Activated CD4-positive, alpha-beta T cell treated with anti-CD3 and anti-CD28 coated beads, Interleukin-2, amount 50 U/mL, for 16 hours (primary cell): Measurements from ENCODE around the gene SCAF4.
A peak's percentile ranks its signal among the peaks of the same experiment; 100 is the strongest.

ENCODE experiments used
- DNase-seq: peaks from one replicate; pipeline ENCODE4 v3.0.0-alpha.2; 2020

The SCAF4 gene

DNA sequence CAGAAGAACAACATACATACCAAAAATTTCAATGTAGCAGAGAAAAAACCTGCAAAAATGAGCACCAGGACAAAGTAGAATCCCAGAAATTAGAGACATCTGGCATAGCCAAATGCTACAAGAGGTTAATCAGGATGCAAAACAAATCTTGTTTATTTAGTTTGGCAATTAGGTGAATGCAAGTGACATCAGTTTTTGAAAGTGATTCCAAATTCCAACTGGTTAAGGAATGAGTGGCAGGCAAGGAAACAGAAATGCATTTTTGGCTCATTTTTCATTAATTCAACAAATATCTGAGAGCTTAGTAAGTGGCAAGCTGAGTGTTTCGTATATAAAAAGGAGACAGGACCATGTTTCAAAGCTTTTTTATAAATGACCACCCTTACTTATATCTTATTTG is 21.3 kb downstream of the SCAF4 start:
- DNase-seq, result no peak

DNA sequence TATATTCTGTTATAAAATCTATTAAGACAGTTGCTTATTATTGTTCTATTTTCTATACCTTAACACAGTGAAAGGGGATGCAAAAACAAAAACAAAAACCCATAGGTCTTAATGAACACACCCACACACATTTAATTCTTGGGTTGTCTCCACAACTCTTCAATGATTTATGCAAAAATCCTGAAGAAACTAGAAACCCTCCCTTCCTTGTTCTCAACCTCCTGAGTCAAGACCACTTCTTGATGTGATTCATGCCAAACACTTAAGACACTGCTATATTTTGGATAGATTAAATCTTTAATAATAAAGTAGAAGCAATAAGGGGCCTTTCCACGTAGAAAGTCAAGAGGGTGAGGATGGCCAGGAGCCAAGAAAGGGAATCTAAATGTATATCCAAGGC is 23.4 kb downstream of the SCAF4 start:
- DNase-seq, result no peak

DNA sequence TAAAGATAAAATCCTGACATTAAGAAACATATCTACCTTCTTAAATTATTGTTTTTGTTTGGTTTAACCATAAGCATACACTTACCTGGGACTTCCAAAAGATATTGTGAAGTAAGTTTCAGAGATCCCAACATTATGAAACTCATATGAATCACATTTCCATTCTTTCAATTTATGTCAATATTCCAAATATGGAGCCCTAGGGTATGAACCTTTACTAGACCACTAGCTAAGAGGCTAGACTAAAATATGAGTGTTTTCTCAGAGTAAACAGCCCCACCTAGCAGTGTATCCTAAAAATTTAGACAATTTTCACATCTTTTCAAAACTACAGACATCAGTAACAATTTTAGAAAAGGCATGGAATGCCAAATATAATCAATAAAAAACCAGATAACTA is 24.4 kb downstream of the SCAF4 start:
- DNase-seq, result no peak

DNA sequence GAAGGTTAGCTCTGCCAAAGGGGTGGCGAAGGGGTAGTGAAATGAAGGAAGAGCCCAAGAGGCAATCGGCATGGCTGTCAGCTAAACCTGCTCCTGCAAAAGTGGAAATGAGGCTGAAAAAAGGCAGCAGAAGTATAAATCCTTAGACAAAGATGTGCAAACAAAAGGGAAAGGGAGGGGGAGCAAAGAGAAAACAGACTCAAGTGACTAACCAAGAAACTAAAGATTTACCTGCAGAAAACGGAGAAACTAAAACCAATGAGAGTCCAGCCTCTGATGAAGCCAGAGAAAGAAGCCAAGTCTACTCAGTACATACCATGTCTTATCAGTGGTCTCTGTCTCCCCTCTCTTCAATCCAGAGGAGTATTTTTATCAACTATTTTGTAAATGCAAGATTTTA is 25.4 kb downstream of the SCAF4 start:
- DNase-seq, result no peak

DNA sequence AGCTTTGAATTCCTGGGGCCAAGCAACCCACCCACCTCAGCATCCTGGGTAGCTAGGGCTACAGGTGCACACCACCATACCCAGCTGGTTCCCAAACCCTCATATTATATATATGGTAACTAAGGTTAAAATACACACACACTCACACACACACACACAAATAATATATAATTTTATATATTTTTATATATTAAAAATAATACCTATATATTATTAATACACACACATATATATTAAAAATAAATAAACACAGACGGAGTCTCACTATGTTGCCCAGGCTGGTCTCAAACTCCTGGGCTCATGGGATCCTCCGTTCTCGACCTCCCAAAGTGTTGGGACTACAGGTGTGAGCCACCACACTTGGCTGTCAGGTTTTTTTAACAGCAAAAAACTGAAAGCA is 31.9 kb downstream of the SCAF4 start:
- no peak for DNase-seq

DNA sequence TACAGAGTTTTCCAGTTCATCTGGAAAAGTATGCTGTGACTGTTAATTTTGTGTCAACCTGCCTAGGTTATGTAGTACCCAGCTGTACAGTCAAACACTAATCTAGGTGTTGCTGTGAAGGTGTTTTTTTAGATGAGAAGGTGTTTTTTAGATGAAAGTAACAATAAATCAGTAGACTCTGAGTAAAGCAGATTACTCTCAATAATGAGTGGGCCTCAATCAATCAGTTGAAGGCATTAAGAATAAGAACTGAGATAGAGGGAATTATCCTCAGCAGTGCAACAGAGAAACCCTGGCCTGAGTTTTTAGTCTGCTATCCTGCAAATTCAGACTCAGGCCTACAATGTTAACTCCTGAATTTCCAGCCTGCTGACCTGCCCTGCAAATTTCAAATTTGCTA is 33.5 kb downstream of the SCAF4 start:
- DNase-seq, result no peak

DNA sequence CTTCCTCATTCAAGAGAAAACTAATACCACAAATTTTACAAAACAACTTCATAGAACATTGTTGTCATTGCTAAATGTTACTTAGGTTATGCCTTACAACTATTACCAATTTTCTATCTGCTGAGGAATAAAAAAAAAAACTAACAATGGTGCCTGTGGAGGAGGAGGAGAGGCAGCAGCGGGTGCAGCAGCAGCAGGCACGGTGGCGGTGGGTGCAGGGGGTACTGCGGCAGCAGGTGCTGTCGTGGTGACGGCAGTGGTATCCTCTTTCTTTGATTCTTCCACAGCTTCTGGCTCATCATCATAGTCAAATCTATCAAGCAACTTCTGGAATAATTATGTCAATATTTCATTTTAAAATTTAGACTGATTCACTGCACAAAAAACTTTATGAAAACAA is 35.5 kb downstream of the SCAF4 start:
- no peak for DNase-seq

DNA sequence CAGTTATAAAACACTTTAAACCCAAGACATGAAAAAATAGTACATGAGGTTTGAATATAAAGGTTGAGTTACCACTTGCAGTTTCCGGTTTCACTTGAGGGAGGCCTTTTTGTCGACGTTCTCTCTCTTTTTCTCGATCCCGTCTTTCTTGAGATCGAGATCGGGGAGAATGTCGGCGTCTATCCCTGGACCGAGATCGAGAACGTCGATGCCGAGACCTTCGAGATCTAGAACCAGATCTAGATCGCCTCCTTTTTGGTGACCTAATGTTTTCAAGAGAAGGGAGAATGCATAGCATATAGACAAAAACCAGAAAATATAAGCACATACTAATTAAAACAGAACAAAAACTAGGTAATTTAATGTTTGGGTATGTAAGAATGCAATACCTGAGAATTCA is 38.7 kb downstream of the SCAF4 start:
- DNase-seq, result no peak

DNA sequence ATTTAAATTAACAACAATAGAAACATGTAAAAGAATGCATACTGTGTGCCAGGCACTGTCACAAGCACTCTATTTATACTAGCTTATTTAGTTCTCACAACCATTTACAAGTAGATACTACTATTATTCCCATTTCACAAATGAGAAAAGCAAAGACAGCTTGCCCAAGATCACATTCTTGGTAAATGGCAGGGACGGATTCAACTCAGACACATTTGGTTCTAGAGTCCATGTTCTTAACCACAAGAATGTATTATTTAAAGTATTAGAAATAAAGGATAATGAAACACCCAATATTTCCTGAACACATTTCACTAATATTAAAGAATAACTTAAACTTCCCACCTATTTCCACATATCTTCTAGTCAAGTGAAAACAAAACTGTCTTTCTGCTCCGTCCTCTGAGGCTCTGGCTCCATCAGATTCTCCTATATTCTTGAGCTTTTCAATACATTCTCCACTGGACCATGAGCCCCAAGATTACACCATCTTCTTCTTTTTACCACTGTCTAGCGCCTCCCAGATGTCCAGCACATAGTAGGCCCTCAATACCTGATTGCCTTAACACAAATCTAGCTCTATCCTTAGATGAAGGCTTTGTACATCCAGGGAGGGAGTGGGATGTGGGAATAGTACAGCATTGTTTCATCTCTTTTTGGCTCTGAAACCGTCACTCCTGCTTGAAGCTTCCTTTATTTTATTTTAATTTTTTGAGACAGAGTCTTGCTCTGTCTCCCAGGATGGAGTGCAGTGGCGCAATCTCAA is 43.1 kb downstream of the SCAF4 start:
- DNase-seq, result no peak

DNA sequence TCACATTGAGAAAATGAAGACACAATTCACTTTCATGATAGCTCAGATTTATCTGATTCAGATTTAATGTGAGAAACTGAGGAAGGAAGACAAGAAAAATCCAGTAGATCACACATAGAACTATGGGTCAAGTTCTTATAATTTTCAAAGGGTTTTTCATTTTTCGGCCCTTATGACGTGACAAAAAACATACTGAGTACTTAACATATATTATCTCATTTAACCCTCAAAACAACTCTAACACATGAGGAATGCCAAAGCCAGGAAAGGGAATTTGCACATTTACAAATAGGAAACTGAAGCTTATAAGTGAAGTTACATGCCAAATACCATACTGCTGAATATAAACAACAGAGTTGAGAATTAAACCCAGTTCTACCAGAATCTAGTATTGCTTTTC is 44.8 kb downstream of the SCAF4 start:
- DNase-seq, result no peak

DNA sequence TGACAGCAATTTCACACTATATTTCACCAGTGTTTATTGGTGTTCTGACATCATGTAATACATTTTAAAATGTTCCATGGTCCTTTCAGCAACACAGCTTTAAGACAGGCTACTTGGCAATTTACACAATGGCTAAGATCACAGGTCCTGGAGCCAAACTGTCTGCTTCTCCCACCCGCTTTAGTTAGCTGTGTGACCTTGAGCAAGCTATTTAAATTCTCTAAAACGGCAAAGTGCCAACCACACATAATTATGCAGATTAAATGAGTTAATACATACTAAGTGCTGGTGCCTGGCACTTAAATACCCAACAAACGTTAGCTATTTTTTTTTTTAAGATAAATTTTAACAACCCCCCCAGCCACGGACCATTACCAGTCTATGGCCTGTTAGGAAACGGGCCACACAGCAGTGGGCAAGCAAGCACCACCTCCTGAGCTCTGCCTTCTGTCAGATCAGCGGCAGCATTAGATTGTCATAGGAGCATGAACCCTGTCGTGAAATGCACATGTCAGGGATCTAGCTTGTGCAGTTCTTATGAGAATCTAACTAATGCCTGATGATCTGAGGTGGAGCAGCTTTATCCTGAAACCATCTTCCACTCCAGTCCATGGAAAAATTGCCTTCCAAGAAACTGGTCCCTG is 45.5 kb downstream of the SCAF4 start:
- DNase-seq, result no peak

DNA sequence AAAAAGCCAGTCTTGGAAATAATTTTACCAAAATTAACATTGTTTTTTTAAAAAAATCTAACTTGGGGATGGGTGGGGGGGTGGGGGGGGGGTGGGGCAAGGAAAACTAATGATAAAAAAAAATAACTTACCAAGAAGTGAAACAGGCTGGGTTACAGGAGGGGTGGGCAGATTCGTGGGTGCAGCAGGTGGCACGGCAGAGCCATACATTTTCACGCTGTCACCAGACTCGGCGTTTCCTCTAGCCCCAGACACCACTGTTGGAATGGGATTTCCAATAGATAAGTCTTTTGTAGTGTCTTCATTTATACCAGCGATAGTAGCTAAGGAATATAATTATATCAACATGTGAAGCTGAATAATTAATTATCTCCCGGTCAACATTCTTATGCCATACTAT is 47.0 kb downstream of the SCAF4 start:
- no peak for DNase-seq

DNA sequence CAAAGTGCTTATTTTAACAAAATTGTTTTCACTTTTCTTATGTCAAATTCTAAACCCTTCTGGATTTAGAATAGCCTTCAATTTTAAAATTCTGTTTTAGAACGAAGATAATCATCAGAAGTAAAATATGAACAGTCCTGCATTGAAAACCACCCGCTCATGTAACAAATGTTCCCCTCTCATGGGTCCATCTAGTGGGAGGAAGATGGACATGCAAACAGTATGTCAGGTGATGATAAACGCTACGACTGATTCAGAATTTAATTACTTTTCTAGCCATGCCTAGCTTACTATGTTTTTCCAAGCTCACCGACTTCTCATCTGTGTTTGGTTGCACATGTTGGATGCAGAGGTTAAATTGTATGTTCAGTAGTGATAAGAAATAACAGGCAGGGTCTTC is 48.9 kb downstream of the SCAF4 start:
- no peak for DNase-seq

DNA sequence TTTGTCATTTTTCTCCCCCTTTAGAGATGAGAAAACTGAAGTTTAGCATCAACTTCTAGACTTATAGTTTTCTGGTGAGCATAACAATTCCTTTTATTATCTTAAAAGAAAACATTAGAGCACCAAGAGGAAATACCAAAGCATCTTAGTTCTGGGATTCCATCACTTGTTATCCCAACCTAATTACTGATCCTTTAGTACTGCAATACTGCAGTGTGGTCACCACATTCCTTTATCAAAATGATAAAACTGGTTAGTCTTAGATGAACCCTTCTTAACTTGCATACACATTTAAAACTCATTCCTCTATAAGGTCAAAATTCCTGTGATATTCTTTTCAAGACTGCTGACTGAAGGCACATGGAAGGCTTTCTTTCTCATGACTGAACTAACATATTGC is 49.3 kb downstream of the SCAF4 start:
- no peak for DNase-seq

DNA sequence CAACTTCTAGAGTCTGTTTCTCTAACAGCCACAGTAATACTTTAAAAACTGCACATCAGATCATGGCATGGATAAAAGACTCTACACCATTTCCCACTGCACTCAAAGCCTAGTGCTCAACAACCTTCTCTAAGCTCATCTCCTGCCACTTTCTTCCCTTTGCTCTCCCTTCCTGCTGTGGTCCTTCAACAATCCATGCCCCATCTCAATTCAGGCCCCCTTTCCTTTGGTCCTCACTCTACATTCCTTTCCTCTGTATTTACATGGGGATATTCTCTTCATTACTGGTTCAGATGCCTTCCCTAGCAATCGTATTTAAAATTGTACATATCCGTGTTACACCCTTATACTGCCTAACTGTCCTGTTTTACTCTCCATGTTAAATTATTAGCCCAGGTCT is 53.4 kb downstream of the SCAF4 start:
- no peak for DNase-seq

DNA sequence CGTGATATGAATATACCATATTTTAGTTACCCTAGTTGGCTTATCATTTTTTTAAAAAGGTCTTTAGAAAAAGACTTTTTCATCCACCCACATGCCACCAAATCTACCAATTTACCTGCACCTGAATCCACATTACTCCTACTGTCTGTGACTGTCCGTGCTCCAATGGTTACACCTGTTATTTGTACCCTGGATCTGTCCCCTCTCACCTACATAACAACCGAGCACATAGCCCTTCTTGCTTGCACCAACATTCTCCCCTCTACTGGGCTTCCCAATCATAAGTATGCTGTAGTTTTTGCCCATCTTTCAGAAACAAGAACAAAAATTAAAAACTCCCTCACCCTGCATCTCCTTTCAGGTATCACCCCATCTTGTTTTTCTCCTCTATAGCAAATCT is 54.9 kb downstream of the SCAF4 start:
- DNase-seq, result no peak

DNA sequence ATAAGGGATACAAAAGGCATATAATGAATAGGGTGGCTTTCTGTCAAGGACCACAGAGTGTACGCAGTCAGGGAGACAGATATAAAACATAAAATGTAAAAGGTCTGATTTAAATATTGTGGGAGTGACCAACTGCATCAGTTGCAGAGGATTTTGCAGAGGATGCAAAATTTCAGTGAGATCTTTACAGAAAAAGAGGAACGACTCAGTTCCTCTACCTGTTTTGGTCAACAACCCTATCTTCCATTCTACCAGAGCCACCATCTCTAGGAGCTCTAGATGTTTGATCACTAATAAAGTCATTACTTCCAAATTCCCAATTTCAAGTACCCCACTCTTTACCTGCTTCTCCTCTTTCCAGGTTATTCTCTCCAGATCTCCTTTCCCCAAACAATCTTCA is 56.0 kb downstream of the SCAF4 start:
- no peak for DNase-seq

DNA sequence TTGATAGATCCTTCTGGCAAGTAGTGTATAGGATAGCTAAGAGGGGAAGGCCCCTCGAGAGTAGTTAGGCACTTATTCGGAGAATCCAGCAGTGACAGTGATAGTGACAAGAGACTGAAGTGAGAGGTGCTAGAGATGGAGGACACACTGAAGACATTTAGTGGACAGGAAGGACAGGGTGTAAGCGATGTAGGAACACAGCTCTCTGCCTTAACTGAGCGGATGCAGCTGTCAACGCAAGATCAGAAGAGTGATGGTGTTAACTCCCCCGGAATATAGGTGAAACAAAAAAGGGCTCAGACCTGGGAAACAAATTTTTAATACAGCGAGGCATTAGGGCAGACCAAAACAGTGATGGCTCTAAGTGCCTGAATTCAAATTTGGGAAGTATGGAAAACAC is 56.6 kb downstream of the SCAF4 start:
- no peak for DNase-seq

DNA sequence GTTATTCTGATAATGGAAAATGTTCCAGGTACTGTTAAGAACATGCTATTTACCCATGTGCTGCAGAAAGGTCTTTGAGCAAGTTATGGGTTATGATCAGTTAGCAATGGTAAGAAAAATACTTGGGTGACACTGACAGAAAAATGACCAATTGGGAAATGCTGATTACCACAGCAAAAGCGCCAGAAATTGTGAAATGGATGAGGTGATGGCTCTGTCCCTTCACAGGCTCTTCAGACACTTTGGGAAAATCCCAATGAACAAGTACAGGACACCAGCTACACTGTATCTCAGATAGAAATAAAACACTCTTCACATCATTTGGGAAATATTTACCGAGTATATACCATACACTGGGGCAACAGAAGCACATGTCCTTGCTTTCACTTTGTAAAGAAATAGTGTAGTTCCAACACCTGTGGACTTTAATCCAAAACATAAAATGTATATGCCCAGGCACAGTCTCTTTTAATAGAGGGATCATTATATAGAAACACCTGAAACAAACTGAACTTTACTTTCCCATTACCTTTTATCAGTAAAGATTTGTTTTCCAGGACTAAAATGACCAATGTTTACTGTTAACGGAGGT is 58.5 kb downstream of the SCAF4 start:
- no peak for DNase-seq

DNA sequence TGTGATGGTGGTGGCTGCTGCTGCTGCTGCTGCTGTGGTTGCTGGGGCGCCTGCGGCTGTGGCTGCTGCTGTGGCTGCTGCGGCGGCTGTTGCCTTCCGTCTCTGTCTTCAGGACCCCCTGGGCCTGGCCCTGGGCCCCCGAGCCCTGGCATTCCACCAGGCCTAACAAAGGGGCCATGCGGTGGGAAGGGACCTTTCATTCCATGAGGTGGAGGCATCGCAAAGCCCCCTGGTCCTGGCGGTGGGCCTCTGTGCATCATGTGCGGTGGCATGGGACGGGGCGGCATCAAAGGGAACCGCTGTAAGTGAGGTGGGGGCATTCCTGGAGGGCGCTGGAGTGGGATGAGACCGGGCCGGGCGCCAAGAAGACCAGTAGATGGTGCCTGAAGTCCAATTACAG is 60.0 kb downstream of the SCAF4 start:
- DNase-seq, result no peak

DNA sequence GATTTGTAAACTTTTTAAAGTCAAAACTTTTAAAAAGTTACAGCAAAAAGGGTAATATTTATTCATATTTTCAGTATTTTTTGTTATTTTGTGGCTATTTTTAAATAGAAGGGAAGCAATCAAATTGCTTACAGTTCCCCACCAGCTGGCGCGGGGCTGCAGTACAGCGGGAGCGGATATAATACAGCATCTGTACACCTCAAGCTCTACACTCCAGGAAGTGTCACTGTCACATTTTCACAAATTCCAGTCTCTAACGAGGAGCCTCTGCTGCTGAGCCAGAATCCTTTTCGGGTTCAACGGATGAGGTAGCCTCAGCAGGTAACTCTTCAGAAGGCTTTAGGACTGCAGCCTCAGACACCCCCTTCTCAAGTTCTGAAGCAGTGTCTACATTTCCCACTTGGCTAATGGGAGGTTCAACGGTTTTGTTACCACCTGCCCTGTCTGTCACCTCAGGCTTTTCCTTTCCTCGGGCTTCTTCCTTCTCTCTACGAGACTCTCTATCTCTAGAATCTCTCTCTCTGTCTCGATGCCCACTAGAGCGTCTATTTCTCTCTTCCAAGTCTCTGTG is 60.7 kb downstream of the SCAF4 start:
- no peak for DNase-seq

DNA sequence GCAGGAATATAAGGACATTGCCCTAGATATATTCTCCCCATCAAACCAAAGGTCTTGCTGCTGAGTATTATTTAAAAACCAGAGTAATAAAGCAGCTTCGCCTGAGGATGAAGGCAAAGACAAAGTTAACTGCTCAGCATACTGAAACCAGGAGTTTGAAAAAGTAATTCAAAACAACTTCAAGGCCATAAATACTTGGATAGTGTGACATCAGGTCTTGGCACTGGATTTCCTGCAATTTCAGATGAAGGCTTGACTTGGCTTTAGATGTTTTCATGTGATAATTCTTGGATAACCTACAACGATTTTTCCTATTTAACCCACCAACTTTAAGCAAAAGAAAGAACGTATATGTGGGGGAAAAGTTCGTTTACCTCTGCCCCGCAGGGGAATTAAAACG is 61.8 kb downstream of the SCAF4 start:
- no peak for DNase-seq

DNA sequence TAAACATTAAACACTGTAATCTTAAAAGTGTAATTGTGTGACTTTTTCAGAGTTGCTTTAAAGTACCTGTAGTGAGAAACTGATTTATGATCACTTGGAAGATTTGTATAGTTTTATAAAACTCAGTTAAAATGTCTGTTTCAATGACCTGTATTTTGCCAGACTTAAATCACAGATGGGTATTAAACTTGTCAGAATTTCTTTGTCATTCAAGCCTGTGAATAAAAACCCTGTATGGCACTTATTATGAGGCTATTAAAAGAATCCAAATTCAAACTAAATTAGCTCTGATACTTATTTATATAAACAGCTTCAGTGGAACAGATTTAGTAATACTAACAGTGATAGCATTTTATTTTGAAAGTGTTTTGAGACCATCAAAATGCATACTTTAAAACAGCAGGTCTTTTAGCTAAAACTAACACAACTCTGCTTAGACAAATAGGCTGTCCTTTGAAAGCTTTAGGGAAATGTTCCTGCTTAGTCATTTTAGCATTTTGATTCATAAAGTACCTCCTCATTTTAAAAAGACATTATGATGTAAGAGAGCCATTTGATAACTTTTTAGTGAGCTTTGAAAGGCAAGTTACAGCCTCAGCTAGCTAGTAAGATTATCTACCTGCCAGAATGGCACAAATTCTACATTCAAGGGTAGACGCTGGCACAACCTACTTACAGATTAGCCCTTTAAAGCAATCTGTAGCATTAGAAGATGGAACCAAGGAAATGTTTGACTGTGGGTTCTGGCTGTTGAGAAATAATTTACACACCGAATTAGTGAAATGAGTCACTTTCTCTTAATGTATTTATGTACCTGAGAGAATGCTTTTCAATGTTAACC is 63.0 kb downstream of the SCAF4 start:
- DNase-seq, result peak; percentile 59
